SKM-1 (cell line): ENCODE results near the gene MCUB.

ENCODE experiments used
- DNase-seq: peaks from one replicate; lab custom pipeline; 2025; ENCODE audit not compliant: unreplicated experiment; lab: John Stamatoyannopoulos, UW

The MCUB gene

GRCh38 chr4:109622626-109623025 is 62.6 kb downstream of the MCUB start:
- no peak for DNase-seq

GRCh38 chr4:109624536-109624935 is 64.5 kb downstream of the MCUB start:
- no peak for DNase-seq

- DNase-seq = no peak
Observed at GRCh38 chr4:109627361-109627760, 67.3 kb downstream of the MCUB start.

GRCh38 chr4:109629775-109630174 is 69.7 kb downstream of the MCUB start:
- DNase-seq = no peak

- DNase-seq = no peak
Observed at GRCh38 chr4:109631532-109632108, 71.6 kb downstream of the MCUB start.

- no peak for DNase-seq
Observed at GRCh38 chr4:109640644-109641043, 80.6 kb downstream of the MCUB start.

- no peak for DNase-seq
Observed at GRCh38 chr4:109645874-109646710, 86.0 kb downstream of the MCUB start.

GRCh38 chr4:109648266-109648996 is 88.4 kb downstream of the MCUB start:
- no peak for DNase-seq

GRCh38 chr4:109648997-109649575 is 89.0 kb downstream of the MCUB start:
- DNase-seq = no peak

GRCh38 chr4:109649872-109650271 is 89.8 kb downstream of the MCUB start:
- no peak for DNase-seq

- DNase-seq = no peak
Observed at GRCh38 chr4:109655396-109655795, 95.3 kb downstream of the MCUB start.

GRCh38 chr4:109657854-109658418 is 97.9 kb downstream of the MCUB start:
- DNase-seq = no peak

- DNase-seq = no peak
Observed at GRCh38 chr4:109658871-109659410, 98.9 kb downstream of the MCUB start.

GRCh38 chr4:109662116-109662515 is 102.1 kb downstream of the MCUB start:
- no peak for DNase-seq

- DNase-seq = no peak
Observed at GRCh38 chr4:109662771-109663170, 102.7 kb downstream of the MCUB start.

GRCh38 chr4:109665783-109666485 is 105.9 kb downstream of the MCUB start:
- no peak for DNase-seq

GRCh38 chr4:109671350-109671749 is 111.3 kb downstream of the MCUB start:
- no peak for DNase-seq

- DNase-seq = no peak
Observed at GRCh38 chr4:109672169-109672930, 112.3 kb downstream of the MCUB start.

- DNase-seq = no peak
Observed at GRCh38 chr4:109673303-109673702, 113.3 kb downstream of the MCUB start.

- no peak for DNase-seq
Observed at GRCh38 chr4:109675181-109675580, 115.1 kb downstream of the MCUB start.
